Memory B cell (primary cell): ENCODE data around the gene ENOX1.

ENCODE experiments used
- ATAC-seq: fragments of 150-1000 bp; cut with Tn5 transposase; 2 replicates; pipeline ENCODE4 v1.10.0; 2021; ENCODE audit warnings: low read depth, mild to moderate bottlenecking, moderate library complexity
- DNase-seq, 2 donors: peaks; one replicate each; pipeline ENCODE4 v3.0.0; 2022; ENCODE audit warnings: low spot score in 2 of 2
- H3K27ac Mint-ChIP-seq: one replicate; pipeline ENCODE4 v1.8.0; 2022; ENCODE audit warnings: mild to moderate bottlenecking, moderate library complexity, mixed read lengths
- H3K27me3 Mint-ChIP-seq: one replicate; pipeline ENCODE4 v1.8.0; 2022; ENCODE audit warnings: mixed read lengths
- H3K36me3 Mint-ChIP-seq: one replicate; pipeline ENCODE4 v1.8.0; 2022; ENCODE audit warnings: mild to moderate bottlenecking, mixed read lengths
- H3K4me1 Mint-ChIP-seq: one replicate; pipeline ENCODE4 v1.8.0; 2022; ENCODE audit warnings: mixed read lengths
- H3K4me3 Mint-ChIP-seq: one replicate; pipeline ENCODE4 v1.8.0; 2022; ENCODE audit warnings: mild to moderate bottlenecking, moderate library complexity, mixed read lengths
- H3K9me3 Mint-ChIP-seq: one replicate; pipeline ENCODE4 v1.8.0; 2022; ENCODE audit warnings: mixed read lengths

The ENOX1 gene

DNA sequence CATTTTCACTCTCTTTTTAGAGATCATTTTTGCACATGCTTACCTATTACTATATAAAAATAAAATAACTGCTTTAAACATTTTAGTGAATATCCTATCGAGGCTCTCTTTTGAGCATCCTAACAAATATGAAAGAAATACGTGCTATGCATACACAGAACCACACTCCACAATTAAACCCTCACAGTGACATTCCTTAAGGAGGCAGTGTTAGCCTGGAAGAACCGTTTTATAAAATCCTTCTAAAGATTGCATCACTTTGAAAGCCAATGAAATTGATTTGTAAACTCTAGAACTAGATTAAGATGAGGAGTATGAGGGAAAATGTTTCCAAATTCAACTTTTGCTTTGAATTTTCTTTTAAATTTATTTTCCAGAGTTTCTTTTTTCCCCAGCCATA, 11.1 kb upstream of the ENOX1 start:
- H3K4me1 Mint-ChIP-seq, result no peaks in the 10 kb centered on the region
- H3K27ac Mint-ChIP-seq, result no peak overlapping the region
- no peak overlapping the region for H3K4me3 Mint-ChIP-seq
- no peaks in the 10 kb centered on the region for H3K36me3 Mint-ChIP-seq
- peaks cover 2% of the 10 kb centered on the region for H3K27me3 Mint-ChIP-seq
- no peaks in the 10 kb centered on the region for H3K9me3 Mint-ChIP-seq
- DNase-seq, result no peak
- ATAC-seq, result no peak

GRCh38 chr13:43797159-43797558, 10.4 kb upstream of the ENOX1 start:
- Mint-ChIP-seq H3K27me3 (peaks cover 4% of the 10 kb centered on the region), H3K9me3 (no peaks in the 10 kb centered on the region), H3K27ac (no peak overlapping the region), H3K4me1 (no peaks in the 10 kb centered on the region), H3K36me3 (no peaks in the 10 kb centered on the region), H3K4me3 (no peak overlapping the region)
- ATAC-seq (no peak), DNase-seq (no peak)

DNA sequence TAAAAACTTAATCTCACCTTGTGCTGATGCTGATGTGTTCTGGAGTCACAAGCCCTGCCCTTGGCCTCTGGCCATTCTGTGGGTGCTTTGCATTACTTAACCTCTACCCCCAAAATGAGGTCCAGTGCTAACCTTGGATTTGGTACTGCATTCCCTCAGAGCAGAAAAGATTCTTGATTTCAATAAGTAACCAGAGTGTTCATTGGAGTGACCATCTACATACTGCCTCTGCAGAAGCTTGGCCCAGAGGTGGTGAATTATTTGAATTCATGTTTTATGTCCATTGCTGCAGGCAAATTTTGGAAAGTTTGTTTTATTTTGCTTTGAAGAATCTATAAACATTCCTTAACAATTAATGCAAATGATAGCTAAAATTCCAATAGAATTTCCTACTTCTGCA, 7.6 kb upstream of the ENOX1 start:
- Mint-ChIP-seq H3K27me3 (peaks cover 7% of the 10 kb centered on the region), H3K36me3 (no peaks in the 10 kb centered on the region), H3K9me3 (no peaks in the 10 kb centered on the region), H3K4me1 (no peaks in the 10 kb centered on the region), H3K27ac (no peak overlapping the region), H3K4me3 (no peak overlapping the region)
- DNase-seq, result no peak
- ATAC-seq, result no peak

DNA sequence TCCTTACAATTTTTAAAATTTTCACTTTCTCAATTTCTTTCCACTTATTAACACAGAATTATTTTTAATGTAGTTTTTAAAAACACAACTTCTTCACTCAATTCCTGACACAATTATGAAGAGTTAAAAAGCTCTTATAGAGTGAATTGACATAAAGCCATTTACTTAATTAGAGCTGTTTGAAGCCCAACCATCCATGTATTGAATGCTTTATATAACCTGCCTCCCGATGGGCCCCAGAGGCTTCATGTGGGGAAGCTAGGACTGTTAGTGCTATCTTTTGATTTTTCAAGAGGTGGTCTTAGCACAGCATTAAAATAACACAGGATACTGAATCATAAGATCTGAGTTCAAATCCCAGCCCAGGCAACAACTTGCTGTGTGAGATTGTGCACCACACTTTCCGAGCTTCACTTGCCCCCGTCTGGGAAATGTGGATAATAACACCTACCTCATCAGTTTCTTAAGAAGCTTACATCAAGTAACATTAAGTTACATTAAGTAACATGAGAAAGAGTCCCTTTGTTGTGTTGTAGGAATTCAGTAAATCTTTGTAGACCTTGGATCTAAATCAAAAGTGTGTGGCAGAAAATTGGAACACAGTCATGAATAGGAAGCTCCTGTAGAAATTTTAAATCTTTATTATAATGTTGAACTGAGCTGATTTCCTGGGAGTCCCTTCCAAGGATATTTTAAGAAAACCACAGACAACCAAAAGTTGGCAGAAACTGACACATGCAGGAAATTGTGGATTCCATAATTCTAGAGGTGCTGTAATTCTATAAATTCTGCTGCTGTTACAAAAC, 5.5 kb upstream of the ENOX1 start:
- DNase-seq (no peak), ATAC-seq (no peak)
- Mint-ChIP-seq H3K27ac (no peak overlapping the region), H3K4me1 (peaks cover 2% of the 10 kb centered on the region), H3K36me3 (no peaks in the 10 kb centered on the region), H3K4me3 (no peak overlapping the region), H3K27me3 (peaks cover 7% of the 10 kb centered on the region), H3K9me3 (no peaks in the 10 kb centered on the region)

GRCh38 chr13:43787997-43788396, 1.2 kb upstream of the ENOX1 start:
- no peaks in the 10 kb centered on the region for H3K36me3 Mint-ChIP-seq
- peaks cover 12% of the 10 kb centered on the region for H3K27me3 Mint-ChIP-seq
- H3K4me3 Mint-ChIP-seq, result peak overlapping the region; percentile 34
- no peak for DNase-seq
- no peak for ATAC-seq
- H3K4me1 Mint-ChIP-seq, result peaks cover 7% of the 10 kb centered on the region
- H3K9me3 Mint-ChIP-seq, result no peaks in the 10 kb centered on the region
- no peak overlapping the region for H3K27ac Mint-ChIP-seq

DNA sequence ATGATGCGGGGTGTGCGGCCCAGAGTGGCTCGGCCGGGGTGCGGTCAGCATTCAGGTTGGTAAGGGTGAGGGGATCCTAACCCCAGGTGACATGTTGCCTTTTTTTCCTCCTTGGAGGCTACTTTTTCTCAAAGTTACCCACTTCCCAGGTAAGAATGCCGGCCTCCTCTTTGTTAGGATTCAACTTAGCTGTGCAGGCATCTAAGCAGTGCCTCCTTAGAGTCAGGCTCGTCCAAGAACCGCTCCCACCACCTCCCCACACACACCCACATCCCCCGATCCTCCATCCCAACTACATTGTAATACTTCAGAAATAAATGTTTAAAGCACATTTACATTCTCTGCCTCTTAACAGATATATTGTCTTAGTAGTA, 733 bp upstream of the ENOX1 start:
- Mint-ChIP-seq H3K27ac (no peak overlapping the region), H3K36me3 (no peaks in the 10 kb centered on the region), H3K27me3 (peaks cover 10% of the 10 kb centered on the region), H3K9me3 (no peaks in the 10 kb centered on the region), H3K4me3 (peak overlapping the region; percentile 34), H3K4me1 (peaks cover 7% of the 10 kb centered on the region)
- ATAC-seq, result no peak
- DNase-seq, result no peak

- H3K4me3 Mint-ChIP-seq, result peak overlapping the region; percentile 73
- no peaks in the 10 kb centered on the region for H3K9me3 Mint-ChIP-seq
- H3K27ac Mint-ChIP-seq, result no peak overlapping the region
- DNase-seq (no peak), ATAC-seq (peak; percentile 34)
- H3K27me3 Mint-ChIP-seq, result peaks cover 10% of the 10 kb centered on the region
- H3K36me3 Mint-ChIP-seq, result no peaks in the 10 kb centered on the region
- peaks cover 7% of the 10 kb centered on the region for H3K4me1 Mint-ChIP-seq
These were observed 353 bp downstream of the ENOX1 start for GRCh38 chr13:43786472-43786765.

DNA sequence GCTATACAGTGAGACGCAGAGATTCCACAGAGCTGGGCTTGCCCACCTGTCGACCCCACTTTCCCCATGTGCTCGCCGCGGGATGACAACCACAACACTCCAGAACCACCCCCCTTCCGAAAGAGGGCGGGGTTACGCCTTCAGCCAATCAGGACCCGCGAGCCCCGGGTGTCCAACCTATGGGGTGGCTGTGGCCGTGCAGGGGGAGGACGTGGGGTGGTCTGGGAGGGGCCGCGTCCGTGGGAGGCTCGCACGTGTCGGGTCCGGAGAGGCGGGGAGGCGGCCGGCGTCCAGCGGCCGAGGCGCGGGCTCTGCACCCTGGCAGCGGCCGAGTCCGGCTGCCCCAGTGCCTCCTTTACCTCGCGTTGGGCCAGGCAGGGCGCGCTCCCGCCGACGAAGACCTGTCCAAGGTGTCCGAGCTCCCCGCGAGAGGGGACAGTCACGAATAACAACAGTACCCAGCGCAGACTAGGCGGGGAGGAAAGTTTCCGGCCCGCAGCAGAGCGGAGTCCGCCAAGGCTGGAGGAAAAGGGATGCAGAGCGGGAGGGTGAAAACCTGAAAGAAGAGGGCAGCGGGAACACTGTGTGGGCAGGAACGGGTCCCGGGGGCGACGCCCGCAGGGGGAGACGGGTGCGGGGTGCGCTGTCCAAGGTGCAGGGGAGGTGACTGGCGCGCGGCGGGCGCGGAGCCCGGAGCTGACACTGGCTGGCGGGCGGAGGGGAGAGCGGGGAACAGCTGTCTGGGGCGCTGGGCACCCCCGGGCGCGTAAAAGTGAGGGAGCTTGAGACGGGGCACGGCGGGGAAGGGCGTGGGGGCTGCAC, 911 bp downstream of the ENOX1 start:
- Mint-ChIP-seq H3K4me3 (peak overlapping the region; percentile 81), H3K27me3 (peaks cover 10% of the 10 kb centered on the region), H3K27ac (peak overlapping the region; percentile 62), H3K4me1 (peaks cover 7% of the 10 kb centered on the region), H3K9me3 (no peaks in the 10 kb centered on the region), H3K36me3 (no peaks in the 10 kb centered on the region)
- ATAC-seq (peak; percentile 31), DNase-seq (peak in 1 of 2 donors; percentile 13)

DNA sequence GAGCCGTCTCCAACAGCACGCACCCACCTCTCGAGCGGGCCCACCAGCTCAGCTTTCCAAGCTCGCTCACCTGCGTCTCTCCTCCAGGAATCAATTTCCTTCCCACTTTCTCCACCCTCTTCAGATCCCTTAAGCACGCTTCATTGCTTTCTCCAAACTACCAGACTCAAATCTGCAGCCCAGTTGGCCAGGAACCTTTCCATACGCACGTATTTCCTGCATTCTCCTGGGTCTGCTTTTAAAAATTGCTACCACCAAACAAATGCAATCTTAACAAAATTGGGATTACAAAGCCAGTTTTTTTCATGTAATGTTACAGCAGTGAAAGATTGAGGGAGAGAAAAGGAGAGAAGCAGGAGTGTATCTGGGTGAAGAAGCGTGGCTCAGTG, 1.5 kb downstream of the ENOX1 start:
- Mint-ChIP-seq H3K27ac (no peak overlapping the region), H3K9me3 (no peaks in the 10 kb centered on the region), H3K36me3 (no peaks in the 10 kb centered on the region), H3K27me3 (peaks cover 10% of the 10 kb centered on the region), H3K4me3 (peak overlapping the region; percentile 54), H3K4me1 (peaks cover 7% of the 10 kb centered on the region)
- DNase-seq (no peak), ATAC-seq (no peak)

- H3K4me1 Mint-ChIP-seq, result peaks cover 7% of the 10 kb centered on the region
- H3K4me3 Mint-ChIP-seq, result no peak overlapping the region
- H3K27me3 Mint-ChIP-seq, result peaks cover 10% of the 10 kb centered on the region
- DNase-seq (no peak), ATAC-seq (no peak)
- no peaks in the 10 kb centered on the region for H3K36me3 Mint-ChIP-seq
- H3K9me3 Mint-ChIP-seq, result no peaks in the 10 kb centered on the region
- H3K27ac Mint-ChIP-seq, result no peak overlapping the region
These were observed 2.3 kb downstream of the ENOX1 start for GRCh38 chr13:43784496-43784895.

DNA sequence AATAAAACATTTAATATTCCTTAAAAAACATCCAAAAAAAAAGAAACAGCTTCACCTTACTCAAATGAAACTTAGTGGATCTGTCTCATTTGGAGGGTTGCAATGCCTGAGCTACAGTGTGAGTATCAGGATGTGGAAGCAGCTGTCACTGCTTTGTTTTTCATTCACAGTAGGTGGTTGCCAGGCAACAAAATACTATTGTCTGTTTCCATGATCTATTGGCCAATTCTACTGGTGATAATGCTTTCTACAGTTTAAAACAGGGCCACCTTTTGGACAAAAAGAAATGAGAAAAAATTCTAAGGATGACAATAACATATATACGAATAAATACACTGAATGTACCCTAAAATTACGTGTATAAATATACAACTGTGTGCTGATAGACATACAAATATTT, 3.0 kb downstream of the ENOX1 start:
- Mint-ChIP-seq H3K4me3 (no peak overlapping the region), H3K27me3 (peaks cover 13% of the 10 kb centered on the region), H3K9me3 (no peaks in the 10 kb centered on the region), H3K27ac (no peak overlapping the region), H3K36me3 (no peaks in the 10 kb centered on the region), H3K4me1 (peaks cover 7% of the 10 kb centered on the region)
- peak; percentile 53 for ATAC-seq
- DNase-seq, result no peak

DNA sequence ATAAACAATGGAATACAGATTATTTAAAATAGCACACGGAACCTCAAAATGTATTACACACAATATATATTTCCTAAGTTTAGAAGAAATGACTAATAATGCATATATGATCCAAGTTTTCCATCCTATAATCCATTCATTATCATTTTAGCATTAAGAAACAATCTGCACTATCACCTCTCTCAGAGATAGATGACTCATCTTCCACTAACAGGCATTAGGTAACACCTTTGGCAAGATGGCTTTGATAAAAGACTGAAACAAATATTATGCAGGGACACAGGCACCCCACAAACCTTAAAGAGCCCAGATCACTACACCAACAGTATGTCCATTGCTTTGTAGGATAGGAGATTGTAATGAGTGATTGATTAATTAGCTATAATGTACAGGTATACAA, 4.1 kb downstream of the ENOX1 start:
- Mint-ChIP-seq H3K27me3 (peaks cover 17% of the 10 kb centered on the region), H3K4me1 (peaks cover 5% of the 10 kb centered on the region), H3K36me3 (no peaks in the 10 kb centered on the region), H3K4me3 (no peak overlapping the region), H3K27ac (no peak overlapping the region), H3K9me3 (no peaks in the 10 kb centered on the region)
- ATAC-seq (no peak), DNase-seq (no peak)

- Mint-ChIP-seq H3K4me1 (peaks cover 2% of the 10 kb centered on the region), H3K4me3 (no peak overlapping the region)
- no peak for ATAC-seq
These were observed 6.1 kb downstream of the ENOX1 start for GRCh38 chr13:43780666-43781065.

DNA sequence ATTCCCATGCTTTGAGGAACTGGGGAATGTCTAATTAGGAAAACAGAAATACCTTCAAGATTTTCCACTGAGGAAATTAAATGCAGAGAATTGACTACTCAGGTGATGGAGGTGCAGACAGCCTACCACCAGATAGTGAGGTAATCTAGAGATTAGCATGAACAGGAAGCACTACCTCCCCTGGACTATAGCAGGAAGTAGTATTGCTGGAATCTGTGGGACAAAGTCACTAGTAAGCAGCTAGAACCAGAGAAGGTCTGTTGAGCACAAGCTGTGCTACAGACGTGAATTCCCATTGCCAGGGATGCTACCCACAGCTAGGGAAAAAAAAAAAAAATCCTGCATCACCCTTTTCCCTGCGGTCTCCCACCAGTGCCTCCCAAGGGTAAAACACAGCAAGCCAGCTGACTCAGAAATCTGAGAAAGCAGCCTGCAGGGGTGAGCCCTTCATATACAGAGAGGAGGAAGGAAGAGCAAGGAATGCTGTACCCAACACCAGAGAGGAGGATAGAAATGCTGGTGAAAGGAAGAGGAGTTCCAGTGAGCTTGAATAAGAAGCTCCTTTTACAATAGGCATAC, 10.2 kb downstream of the ENOX1 start:
- no peaks in the 10 kb centered on the region for H3K36me3 Mint-ChIP-seq
- H3K27ac Mint-ChIP-seq, result no peak overlapping the region
- no peaks in the 10 kb centered on the region for H3K4me1 Mint-ChIP-seq
- H3K4me3 Mint-ChIP-seq, result no peak overlapping the region
- no peaks in the 10 kb centered on the region for H3K9me3 Mint-ChIP-seq
- DNase-seq (no peak), ATAC-seq (no peak)
- peaks cover 16% of the 10 kb centered on the region for H3K27me3 Mint-ChIP-seq

More at GRCh38 chr13:43780666-43781065, 6.1 kb downstream of the ENOX1 start:
- peaks cover 17% of the 10 kb centered on the region for H3K27me3 Mint-ChIP-seq
- DNase-seq, result no peak
- no peak overlapping the region for H3K27ac Mint-ChIP-seq
- no peaks in the 10 kb centered on the region for H3K9me3 Mint-ChIP-seq
- H3K36me3 Mint-ChIP-seq, result no peaks in the 10 kb centered on the region
